Neural crest cell (in vitro differentiated cells): ENCODE data around the gene SIGLEC15. TPM values are rescaled to one million over a fixed set of nuclear protein-coding genes. Genes with fewer than 3 reads are reported as not detected.

Experiments
- DNase-seq: peaks from one replicate; pipeline ENCODE4 v3.0.0; 2021; ENCODE audit warnings: low read depth, mixed read lengths, low spot score
- H3K27ac Mint-ChIP-seq: one replicate; pipeline ENCODE4 v1.8.0; 2021; ENCODE audit warnings: mild to moderate bottlenecking, mixed read lengths; ENCODE audit not compliant: unreplicated experiment
- H3K27me3 Mint-ChIP-seq: 2 replicates; pipeline ENCODE4 v1.8.0; 2021; ENCODE audit warnings: low read depth, mild to moderate bottlenecking, mixed read lengths
- H3K36me3 Mint-ChIP-seq: 2 replicates; pipeline ENCODE4 v1.8.0; 2021; ENCODE audit warnings: low read depth, mild to moderate bottlenecking, mixed read lengths
- H3K4me1 Mint-ChIP-seq: 2 replicates; pipeline ENCODE4 v1.8.0; 2021; ENCODE audit warnings: mixed read lengths
- H3K4me3 Mint-ChIP-seq: one replicate; pipeline ENCODE4 v1.8.0; 2021; ENCODE audit warnings: mild to moderate bottlenecking, mixed read lengths
- H3K9me3 Mint-ChIP-seq: 2 replicates; pipeline ENCODE4 v1.8.0; 2021; ENCODE audit warnings: mixed read lengths
- CTCF ChIP-seq: fragments of 200-600 bp; sonication (generic); conservative IDR thresholded peaks from 2 replicates; pipeline ENCODE4 v1.5.0; 2021; ENCODE audit warnings: antibody characterized with exemption, mild to moderate bottlenecking
- total RNA-seq: library from RNA; stranded (reverse); gene quantifications from 2 replicates; pipeline ENCODE4 v1.2.1, GENCODE V29; 2021

The SIGLEC15 gene
- total RNA-seq, 1 donor from 2014 or later, result not detected

DNA sequence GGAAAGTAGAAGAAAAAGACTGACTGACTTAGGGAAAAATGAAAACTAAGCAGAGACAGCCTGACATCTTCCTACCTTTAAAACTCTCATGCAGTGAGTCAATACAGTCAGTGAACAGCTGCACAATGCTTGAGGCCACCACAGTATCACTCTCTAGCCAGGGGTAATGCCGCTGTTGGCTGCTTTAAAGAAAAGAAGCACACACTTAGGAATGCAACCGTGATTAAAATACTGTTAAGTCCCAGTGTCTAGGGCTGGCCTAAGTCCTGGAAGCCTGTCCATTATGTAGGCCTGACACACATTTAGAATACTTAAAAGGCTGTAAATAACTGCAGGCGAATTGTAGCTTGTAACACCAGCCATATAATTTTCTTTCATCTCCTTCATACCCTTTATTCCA is 50.7 kb downstream of the SIGLEC15 start:
- TF ChIP-seq CTCF, result no peak
- peaks cover 32% of the 10 kb centered on the region for H3K36me3 Mint-ChIP-seq
- DNase-seq, result no peak
- H3K27ac Mint-ChIP-seq, result no peak overlapping the region
- H3K4me3 Mint-ChIP-seq, result no peak overlapping the region
- peaks cover 6% of the 10 kb centered on the region for H3K4me1 Mint-ChIP-seq
- no peaks in the 10 kb centered on the region for H3K27me3 Mint-ChIP-seq
- H3K9me3 Mint-ChIP-seq, result peaks cover 5% of the 10 kb centered on the region

DNA sequence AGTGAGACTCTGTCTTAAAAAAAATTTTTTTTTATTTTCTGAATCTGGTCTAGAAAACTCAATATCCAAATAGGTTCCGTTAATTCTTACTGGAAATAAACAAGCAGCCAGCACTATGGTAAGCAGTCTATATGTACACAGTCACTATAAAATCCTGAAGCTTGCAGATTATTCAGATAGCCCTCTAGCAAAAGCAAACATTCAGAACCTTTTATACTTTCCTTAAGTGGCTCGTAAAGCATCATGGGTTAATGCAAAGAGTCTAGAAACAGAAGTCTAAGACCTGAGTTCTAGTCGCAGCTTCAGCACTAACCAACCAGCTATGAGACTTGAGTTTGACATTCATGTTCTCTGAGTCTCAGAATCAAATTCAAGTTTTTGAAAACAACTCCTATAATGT is 51.9 kb downstream of the SIGLEC15 start:
- no peak overlapping the region for H3K4me3 Mint-ChIP-seq
- peaks cover 5% of the 10 kb centered on the region for H3K9me3 Mint-ChIP-seq
- H3K27ac Mint-ChIP-seq, result no peak overlapping the region
- H3K4me1 Mint-ChIP-seq, result peaks cover 6% of the 10 kb centered on the region
- H3K27me3 Mint-ChIP-seq, result no peaks in the 10 kb centered on the region
- no peak for DNase-seq
- no peak for TF ChIP-seq CTCF
- peaks cover 33% of the 10 kb centered on the region for H3K36me3 Mint-ChIP-seq

GRCh38 chr18:45879681-45880655 is 54.5 kb downstream of the SIGLEC15 start:
- DNase-seq, result peak; percentile 77
- peak; percentile 100 for TF ChIP-seq CTCF
- Mint-ChIP-seq H3K27ac (no peak overlapping the region), H3K36me3 (peaks cover 23% of the 10 kb centered on the region), H3K4me1 (peaks cover 6% of the 10 kb centered on the region), H3K9me3 (peaks cover 3% of the 10 kb centered on the region), H3K27me3 (no peaks in the 10 kb centered on the region), H3K4me3 (no peak overlapping the region)

GRCh38 chr18:45880876-45881558 is 55.5 kb downstream of the SIGLEC15 start:
- TF ChIP-seq CTCF, result no peak
- Mint-ChIP-seq H3K27ac (no peak overlapping the region), H3K9me3 (no peaks in the 10 kb centered on the region), H3K4me3 (no peak overlapping the region), H3K36me3 (peaks cover 17% of the 10 kb centered on the region), H3K4me1 (peaks cover 6% of the 10 kb centered on the region), H3K27me3 (no peaks in the 10 kb centered on the region)
- no peak for DNase-seq

DNA sequence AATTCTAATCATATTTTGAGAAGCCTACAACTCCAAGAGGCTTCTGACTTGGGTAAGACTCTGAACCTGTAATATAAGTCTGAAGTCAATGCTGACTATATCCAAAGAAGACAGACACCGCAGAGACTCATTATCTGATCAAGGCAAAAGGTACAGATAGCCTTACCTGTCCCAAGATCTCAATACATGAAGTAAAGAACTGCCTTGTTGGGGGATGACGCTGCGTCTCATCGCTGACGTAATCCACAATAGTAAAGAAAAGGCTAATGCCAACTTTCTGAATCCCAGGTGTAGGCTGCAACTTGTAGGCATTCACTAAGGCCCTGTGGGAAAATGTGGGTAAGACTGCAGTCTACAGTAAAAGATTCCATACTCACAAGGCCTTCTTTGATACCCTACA is 62.1 kb downstream of the SIGLEC15 start:
- no peak overlapping the region for H3K4me3 Mint-ChIP-seq

More for the DNA sequence above, 62.1 kb downstream of the SIGLEC15 start:
- no peak for TF ChIP-seq CTCF
- H3K36me3 Mint-ChIP-seq, result peaks cover 11% of the 10 kb centered on the region
- no peaks in the 10 kb centered on the region for H3K27me3 Mint-ChIP-seq
- H3K27ac Mint-ChIP-seq, result no peak overlapping the region
- no peaks in the 10 kb centered on the region for H3K9me3 Mint-ChIP-seq
- no peak for DNase-seq
- no peaks in the 10 kb centered on the region for H3K4me1 Mint-ChIP-seq
